PC-9 (cell line): Measurements from ENCODE around the gene SLC25A1. TPM values are rescaled to one million over a fixed set of nuclear protein-coding genes. Genes with fewer than 3 reads are reported as not detected.

ENCODE experiments used
- BruUV-seq: library from RNA; stranded (reverse); fragments of 400-500 nt; replicated peaks from 2 replicates; lab custom pipeline; 2021; lab: Mats Ljungman, UMichigan
- CTCF ChIA-PET: fragments of 300-600 bp; sonication (Branson Sonifier 250); formaldehyde crosslinking; loops from one replicate; lab custom pipeline; 2022; ENCODE audit warnings: antibody characterized with exemption; lab: Charles Lee
- POLR2A ChIA-PET: fragments of 300-600 bp; sonication (Branson Sonifier 250); formaldehyde crosslinking; loops from one replicate; lab custom pipeline; 2022; ENCODE audit warnings: antibody characterized with exemption; ENCODE audit not compliant: unreplicated experiment; lab: Charles Lee
- DNase-seq, 2 experiments: peaks; one replicate each; pipeline versions ENCODE4 v3.0.0 to v3.0.0-alpha.2; 2015 to 2022; ENCODE audit warnings: mixed read lengths in 1 of 2
- H2AFZ ChIP-seq: fragments of 200-600 bp; sonication (generic); 2 replicates; pipeline ENCODE4 v1.8.1; 2017; ENCODE audit warnings: antibody characterized with exemption
- H3F3A ChIP-seq: fragments of 200-600 bp; sonication (generic); 2 replicates; pipeline ENCODE4 v1.8.1; 2017; ENCODE audit warnings: antibody characterized with exemption, mild to moderate bottlenecking, low read depth; ENCODE audit not compliant: insufficient read depth
- H3K27ac ChIP-seq: fragments of 200-600 bp; sonication (generic); 2 replicates; pipeline ENCODE4 v1.6.1; 2016; ENCODE audit warnings: mixed run types
- H3K27me3 ChIP-seq: fragments of 200-600 bp; sonication (generic); 2 replicates; pipeline ENCODE4 v1.6.1; 2016; ENCODE audit warnings: low read depth, mixed run types; ENCODE audit not compliant: insufficient read depth
- H3K36me3 ChIP-seq: fragments of 200-600 bp; sonication (generic); 2 replicates; pipeline ENCODE4 v1.6.1; 2016; ENCODE audit warnings: low read depth, mixed run types
- H3K4me1 ChIP-seq: fragments of 200-600 bp; sonication (generic); replicated peaks from 2 replicates; pipeline ENCODE4 v1.6.1; 2016; ENCODE audit warnings: mixed run types; ENCODE audit not compliant: insufficient read depth
- H3K4me2 ChIP-seq: fragments of 200-600 bp; sonication (generic); 2 replicates; pipeline ENCODE4 v1.6.1; 2017; ENCODE audit warnings: mixed run types
- H3K4me3 ChIP-seq: fragments of 200-600 bp; sonication (generic); 2 replicates; pipeline ENCODE4 v1.6.1; 2016; ENCODE audit warnings: mixed run types
- H3K79me2 ChIP-seq: fragments of 200-600 bp; sonication (generic); 2 replicates; pipeline ENCODE4 v1.6.1; 2017; ENCODE audit warnings: low read depth, mixed run types
- H3K9me2 ChIP-seq: fragments of 200-600 bp; sonication (generic); 2 replicates; pipeline ENCODE4 v1.8.1; 2017; ENCODE audit warnings: mild to moderate bottlenecking; ENCODE audit not compliant: insufficient read depth
- H3K9me3 ChIP-seq: fragments of 200-600 bp; sonication (generic); 2 replicates; pipeline ENCODE4 v1.8.1; 2016; ENCODE audit warnings: low read depth; ENCODE audit not compliant: insufficient read depth
- H4K20me1 ChIP-seq: fragments of 200-600 bp; sonication (generic); 2 replicates; pipeline ENCODE4 v1.8.1; 2017; ENCODE audit not compliant: insufficient read depth
- EZH2 ChIP-seq: fragments of 200-600 bp; sonication (generic); IDR thresholded peaks from 2 replicates; pipeline ENCODE4 v1.8.0; 2017; ENCODE audit warnings: antibody characterized with exemption, low read depth
- intact Hi-C: fragments of 100-400 bp; cut with micrococcal nuclease; formaldehyde crosslinking; loops from one replicate; pipeline ENCODE4 v1.10.0; 2022; ENCODE audit not compliant: unreplicated experiment
- total RNA-seq: library from RNA; stranded (reverse); gene quantifications from 2 replicates; pipeline ENCODE4 v1.2.3, GENCODE V29; 2021
- TF ChIP-seq, protein P1 (sequence below): fragments of 200-600 bp; sonication (generic); conservative IDR thresholded peaks from 2 replicates; pipeline ENCODE4 v1.6.1; 2017; ENCODE audit warnings: mixed run types, antibody characterized with exemption, mild to moderate bottlenecking, moderate library complexity

The SLC25A1 gene
- total RNA-seq, 1 experiment from 2014 or later: 79.9 TPM

GRCh38 chr22:19197997-19198865 is 19.7 kb upstream of the SLC25A1 start:
- TF ChIP-seq, protein P1, sequence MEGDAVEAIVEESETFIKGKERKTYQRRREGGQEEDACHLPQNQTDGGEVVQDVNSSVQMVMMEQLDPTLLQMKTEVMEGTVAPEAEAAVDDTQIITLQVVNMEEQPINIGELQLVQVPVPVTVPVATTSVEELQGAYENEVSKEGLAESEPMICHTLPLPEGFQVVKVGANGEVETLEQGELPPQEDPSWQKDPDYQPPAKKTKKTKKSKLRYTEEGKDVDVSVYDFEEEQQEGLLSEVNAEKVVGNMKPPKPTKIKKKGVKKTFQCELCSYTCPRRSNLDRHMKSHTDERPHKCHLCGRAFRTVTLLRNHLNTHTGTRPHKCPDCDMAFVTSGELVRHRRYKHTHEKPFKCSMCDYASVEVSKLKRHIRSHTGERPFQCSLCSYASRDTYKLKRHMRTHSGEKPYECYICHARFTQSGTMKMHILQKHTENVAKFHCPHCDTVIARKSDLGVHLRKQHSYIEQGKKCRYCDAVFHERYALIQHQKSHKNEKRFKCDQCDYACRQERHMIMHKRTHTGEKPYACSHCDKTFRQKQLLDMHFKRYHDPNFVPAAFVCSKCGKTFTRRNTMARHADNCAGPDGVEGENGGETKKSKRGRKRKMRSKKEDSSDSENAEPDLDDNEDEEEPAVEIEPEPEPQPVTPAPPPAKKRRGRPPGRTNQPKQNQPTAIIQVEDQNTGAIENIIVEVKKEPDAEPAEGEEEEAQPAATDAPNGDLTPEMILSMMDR: no peak
- no peak for TF ChIP-seq EZH2
- no peaks in the 10 kb centered on the region for H3K36me3 ChIP-seq
- no peak overlapping the region for H3K4me2 ChIP-seq
- POLR2A ChIA-PET: no interaction called here
- BruUV-seq: no TSS peak
- H4K20me1 ChIP-seq: no peaks in the 10 kb centered on the region
- H3K4me3 ChIP-seq: no peak overlapping the region
- CTCF ChIA-PET: no interaction called here
- no peaks in the 10 kb centered on the region for H3K9me3 ChIP-seq
- DNase-seq: no peak
- no peaks in the 10 kb centered on the region for H3K9me2 ChIP-seq
- no peaks in the 10 kb centered on the region for H3F3A ChIP-seq
- intact Hi-C loops: no loop called here
- H2AFZ ChIP-seq: no peak overlapping the region
- no peaks in the 10 kb centered on the region for H3K27me3 ChIP-seq
- H3K79me2 ChIP-seq: no peaks in the 10 kb centered on the region
- no peak overlapping the region for H3K27ac ChIP-seq
- no peaks in the 10 kb centered on the region for H3K4me1 ChIP-seq

- intact Hi-C loops: no loop called here
- Histone ChIP-seq H3K27me3 (no peaks in the 10 kb centered on the region), H3K9me2 (no peaks in the 10 kb centered on the region), H3K36me3 (no peaks in the 10 kb centered on the region), H3K79me2 (no peaks in the 10 kb centered on the region), H3K4me2 (no peak overlapping the region), H3F3A (no peaks in the 10 kb centered on the region), H3K4me1 (no peaks in the 10 kb centered on the region), H2AFZ (no peak overlapping the region), H3K9me3 (no peaks in the 10 kb centered on the region), H3K27ac (no peak overlapping the region), H4K20me1 (no peaks in the 10 kb centered on the region), H3K4me3 (no peak overlapping the region)
- no peak for DNase-seq
- no peak for TF ChIP-seq EZH2
- TF ChIP-seq, protein P1: no peak
- no TSS peak for BruUV-seq
- POLR2A ChIA-PET: no interaction called here
- CTCF ChIA-PET: no interaction called here
These were observed 18.5 kb upstream of the SLC25A1 start for GRCh38 chr22:19196841-19197612.

DNA sequence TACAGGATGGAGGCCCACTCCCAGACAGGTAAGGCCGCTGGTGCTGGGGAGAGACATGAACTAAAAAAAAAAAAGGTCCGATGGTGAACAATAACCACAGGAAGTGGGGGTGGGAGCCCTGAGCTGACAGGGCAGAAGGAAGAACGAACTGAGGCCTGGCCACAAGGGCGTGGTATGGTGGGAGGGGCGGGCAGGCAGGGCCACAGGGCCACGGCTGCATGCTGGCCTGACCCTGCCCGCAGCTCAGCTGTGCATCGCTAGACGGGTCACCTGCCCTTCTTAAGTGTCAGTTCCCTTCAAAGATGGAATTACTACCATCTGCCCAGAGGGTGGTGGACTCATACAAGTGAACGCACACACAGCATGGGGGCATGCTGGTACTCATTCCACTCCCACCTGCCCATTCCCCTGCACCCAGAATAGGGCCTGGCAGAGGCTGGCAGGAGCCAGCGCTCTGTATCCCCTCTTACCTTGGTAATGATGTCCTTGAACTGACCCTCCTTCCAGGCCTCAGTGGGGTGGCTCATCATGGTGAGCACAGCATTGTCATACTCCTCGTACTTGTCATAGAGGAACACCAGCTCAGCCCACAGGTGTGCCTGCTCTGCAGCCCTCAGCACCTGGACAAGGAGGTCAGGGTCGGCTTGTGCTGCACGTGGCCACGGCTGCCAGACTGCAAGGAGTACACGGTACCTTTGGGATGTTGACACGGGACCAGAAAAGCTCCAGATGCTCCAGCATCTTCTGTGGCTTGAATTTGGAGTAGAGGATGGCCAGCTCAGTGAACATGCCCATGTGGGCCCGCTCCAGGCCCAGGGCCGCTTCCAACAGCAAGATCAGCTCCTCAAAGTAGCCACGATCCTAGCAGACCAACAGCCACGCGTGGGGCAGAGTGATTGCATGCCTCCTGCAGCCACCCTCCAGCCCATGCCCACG is 17.5 kb upstream of the SLC25A1 start:
- ChIA-PET POLR2A (no interaction called here), CTCF (no interaction called here)
- H3K9me3 ChIP-seq: no peaks in the 10 kb centered on the region
- H3K36me3 ChIP-seq: no peaks in the 10 kb centered on the region
- H3K4me1 ChIP-seq: no peaks in the 10 kb centered on the region
- no peaks in the 10 kb centered on the region for H3F3A ChIP-seq
- H3K9me2 ChIP-seq: no peaks in the 10 kb centered on the region
- no peak overlapping the region for H3K4me2 ChIP-seq
- H3K4me3 ChIP-seq: no peak overlapping the region
- intact Hi-C loops: no loop called here
- no peaks in the 10 kb centered on the region for H3K27me3 ChIP-seq
- no peaks in the 10 kb centered on the region for H4K20me1 ChIP-seq
- DNase-seq: no peak
- TF ChIP-seq, protein P1: no peak
- TF ChIP-seq EZH2: no peak
- BruUV-seq: no TSS peak
- H3K27ac ChIP-seq: no peak overlapping the region
- no peaks in the 10 kb centered on the region for H3K79me2 ChIP-seq
- H2AFZ ChIP-seq: no peak overlapping the region
